ENCODE results near the gene EPPIN.
A peak's percentile ranks its signal among the peaks of the same experiment; 100 is the strongest.
"Not testable (repeated sequence)": the region's sequence is repeated elsewhere in the genome, so short reads cannot be mapped to it uniquely, and the experiment has no call there.

The EPPIN gene

DNA sequence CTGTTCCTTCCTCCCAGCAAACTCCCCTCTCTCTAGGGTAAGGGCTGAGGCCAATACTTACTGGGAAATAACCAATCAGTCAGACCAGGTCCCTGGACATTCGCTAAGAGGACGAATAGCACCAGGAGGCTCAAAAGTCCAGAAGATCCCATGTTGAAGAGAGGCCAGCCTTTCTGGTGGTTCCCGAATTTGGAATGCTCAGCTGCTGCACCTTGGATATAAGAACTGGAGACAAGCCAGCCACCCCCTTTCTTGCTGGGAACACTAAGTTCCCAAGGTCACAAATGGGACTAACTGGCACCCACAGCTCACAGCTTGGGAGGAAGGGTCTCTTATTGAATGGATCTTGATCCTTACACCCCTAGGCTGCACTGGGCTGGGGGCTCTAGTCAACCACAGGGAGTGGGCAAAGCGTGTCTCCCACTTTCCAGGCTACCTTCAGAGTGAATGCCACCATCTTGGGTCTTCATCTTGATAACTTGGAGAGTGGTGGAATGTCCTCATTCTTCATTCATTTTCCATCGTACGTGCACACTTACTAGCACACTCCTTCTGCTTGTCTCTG is at the start of gene EPPIN:
Gene EPPIN (minus strand): TSS at position 196 of the 565 bp plus-strand sequence. CDS start 44 bp downstream, at position 152.
- DNase-seq = no peak

DNA sequence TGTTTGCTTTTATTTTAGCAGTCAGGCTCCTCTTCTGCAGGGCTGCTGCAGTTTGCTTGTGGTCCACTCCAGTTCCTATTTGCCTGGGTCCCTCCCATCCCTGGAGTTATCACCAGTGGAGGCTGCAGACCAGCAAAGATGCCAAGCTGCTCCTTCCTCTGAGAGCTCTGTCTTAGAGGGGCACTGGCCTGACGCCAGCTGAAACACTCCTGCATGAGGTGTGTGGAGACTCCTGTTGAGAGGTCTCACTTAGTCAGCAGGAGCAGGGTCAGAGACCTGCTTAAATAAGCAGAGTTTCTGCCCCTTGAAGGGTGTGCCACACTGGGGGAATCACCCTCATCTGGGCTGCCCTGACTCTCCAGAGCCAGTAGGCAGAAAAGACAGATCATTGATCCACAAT is 48.0 kb upstream of the EPPIN start:
- DNase-seq = no peak

DNA sequence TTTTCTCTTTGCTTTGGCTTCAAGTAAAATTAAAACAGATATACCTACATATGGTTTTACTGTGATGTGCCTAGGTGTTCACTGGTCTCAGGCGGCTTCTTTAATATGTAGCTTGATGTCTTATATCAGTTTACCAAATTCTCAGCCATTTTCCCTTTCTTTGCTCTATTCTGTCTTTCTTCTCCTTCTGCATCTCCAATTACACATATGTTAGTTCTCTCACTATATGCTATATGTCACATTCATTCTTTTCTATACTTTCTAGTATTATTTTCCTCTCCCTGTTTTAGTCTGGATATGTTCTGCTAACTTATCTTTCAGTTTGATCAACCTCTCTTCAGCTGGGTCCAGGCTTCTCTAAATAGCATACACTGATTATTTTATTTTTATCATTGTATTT is 46.3 kb upstream of the EPPIN start:
- DNase-seq = no peak

- peak; percentile 39 for DNase-seq
Measured at GRCh38 chr20:45592574-45593189, 45.5 kb upstream of the EPPIN start.

GRCh38 chr20:45589725-45590124 is 42.5 kb upstream of the EPPIN start:
- no peak for DNase-seq

GRCh38 chr20:45588800-45589199 is 41.6 kb upstream of the EPPIN start:
- DNase-seq = no peak

DNA sequence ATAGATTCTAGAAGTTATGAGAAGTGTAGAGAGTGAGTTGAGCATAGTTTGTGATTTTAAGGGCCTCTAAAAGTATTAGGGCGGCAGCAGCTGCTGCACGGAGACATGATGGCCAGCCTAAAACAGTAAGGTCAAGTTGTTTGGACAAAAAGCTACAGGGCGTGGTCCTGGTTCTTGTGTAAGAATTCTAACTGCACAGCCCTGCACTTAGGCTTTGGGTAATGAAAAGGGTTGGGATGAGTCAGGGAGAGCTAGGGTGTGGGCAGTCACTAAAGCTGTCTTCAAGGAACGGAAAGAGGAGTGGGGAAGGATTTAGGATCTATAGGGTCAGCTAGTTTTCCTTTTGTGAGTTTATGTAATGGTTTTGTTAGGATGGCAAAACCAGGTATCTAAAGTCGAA is 38.8 kb upstream of the EPPIN start:
- DNase-seq = not testable (repeated sequence)

DNA sequence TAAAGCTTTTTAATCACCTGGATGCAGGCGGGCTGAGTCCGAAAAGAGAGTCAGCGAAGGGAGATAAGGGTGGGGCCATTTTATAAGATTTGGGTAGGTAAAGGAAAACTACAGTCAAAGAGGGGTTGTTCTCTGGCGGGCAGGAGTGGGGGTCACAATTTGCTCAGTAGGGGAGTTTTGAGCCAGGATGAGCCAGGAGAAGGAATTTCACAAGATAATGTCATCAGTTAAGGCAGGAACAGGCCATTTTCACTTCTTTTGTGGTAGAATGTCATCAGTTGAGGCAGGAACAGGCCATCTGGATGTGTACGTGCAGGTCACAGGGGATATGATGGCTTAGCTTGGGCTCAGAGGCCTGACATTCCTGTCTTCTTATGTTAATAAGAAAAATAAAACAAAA is 37.1 kb upstream of the EPPIN start:
- DNase-seq = not testable (repeated sequence)

DNA sequence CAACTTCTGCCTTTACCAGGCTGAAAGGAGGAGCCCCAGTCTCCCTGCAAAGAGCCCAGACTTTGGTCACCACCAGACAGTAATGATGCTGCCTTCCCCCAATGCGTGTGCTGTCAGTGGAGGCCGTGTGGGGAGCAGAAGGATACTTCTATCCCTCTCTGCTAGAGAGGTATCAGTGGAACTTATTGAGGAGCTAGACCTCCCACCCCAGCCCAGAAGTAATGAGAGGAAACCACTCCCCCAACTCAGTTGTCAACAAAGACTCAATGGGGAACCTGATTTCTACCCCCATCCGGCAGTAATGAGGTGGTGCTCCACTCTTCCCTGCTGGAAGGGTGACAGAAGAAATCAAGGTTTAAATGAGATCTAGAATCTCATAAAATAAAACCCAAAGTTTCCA is 36.3 kb upstream of the EPPIN start:
- DNase-seq = no peak

DNA sequence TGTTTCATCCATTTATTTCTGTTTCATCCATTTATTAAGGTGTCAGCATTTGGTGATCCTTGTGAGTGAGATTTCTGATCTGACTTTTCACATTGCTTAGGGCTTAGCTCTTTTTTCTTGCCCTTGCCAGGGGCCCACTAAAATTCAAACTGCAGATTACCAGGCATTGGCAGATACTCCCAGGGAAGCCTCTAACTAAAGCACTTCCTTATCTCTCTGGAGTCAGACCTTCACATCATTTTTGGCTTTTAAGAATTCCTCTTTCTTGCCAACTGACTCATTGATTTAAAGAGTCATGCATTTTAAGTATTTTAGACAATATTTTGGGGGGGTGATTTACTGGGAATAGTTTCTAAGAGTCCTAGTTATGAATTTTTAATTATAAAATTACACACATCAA is 34.5 kb upstream of the EPPIN start:
- DNase-seq = no peak

- no peak for DNase-seq
Measured at GRCh38 chr20:45579184-45579583, 32.0 kb upstream of the EPPIN start, which contains the start of gene WFDC8. Gene WFDC8 (minus strand): TSS chr20:45579284. CDS start chr20:45579247, 37 bp downstream.

GRCh38 chr20:45578231-45578630 is 31.0 kb upstream of the EPPIN start:
- DNase-seq = no peak

DNA sequence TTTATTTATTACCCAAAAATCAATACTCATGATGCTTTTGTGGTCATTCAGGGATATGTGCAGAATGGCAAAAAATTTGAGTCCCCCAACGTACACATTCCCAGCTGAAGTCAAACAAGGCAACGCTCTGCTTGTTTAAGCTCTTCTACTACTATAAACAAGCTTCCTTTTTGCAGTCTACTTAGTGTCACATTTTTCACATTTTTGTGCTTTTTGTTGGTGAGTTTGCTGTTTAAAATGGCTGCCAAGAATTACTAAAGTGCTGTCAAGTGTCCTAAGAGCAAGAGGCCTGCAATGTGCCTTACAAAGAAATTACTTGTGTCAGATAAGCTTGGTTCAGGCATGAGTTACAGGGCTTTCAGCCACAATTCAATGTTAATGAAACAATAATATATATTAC is 29.8 kb upstream of the EPPIN start:
- DNase-seq = no peak

GRCh38 chr20:45575931-45576330 is 28.7 kb upstream of the EPPIN start:
- no peak for DNase-seq

DNA sequence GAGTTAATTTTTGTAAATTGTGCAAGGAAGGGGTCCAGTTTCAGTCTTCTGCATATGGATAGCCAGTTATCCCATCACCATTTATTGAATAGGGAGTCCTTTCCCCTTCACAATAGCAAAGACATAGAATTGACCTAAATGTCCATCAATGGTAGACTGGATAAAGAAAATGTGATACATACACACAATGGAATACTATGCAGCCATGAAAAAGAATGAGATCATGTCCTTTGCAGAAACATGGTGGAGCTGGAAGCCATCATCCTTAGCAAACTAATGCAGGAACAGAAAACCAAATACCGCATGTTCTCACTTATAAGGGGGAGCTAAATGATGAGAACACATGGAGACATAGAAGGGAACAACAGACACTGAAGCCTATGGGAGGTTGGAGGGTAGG is 22.4 kb upstream of the EPPIN start:
- not testable (repeated sequence) for DNase-seq

- no peak for DNase-seq
Measured at GRCh38 chr20:45564760-45565276, 17.6 kb upstream of the EPPIN start.

DNA sequence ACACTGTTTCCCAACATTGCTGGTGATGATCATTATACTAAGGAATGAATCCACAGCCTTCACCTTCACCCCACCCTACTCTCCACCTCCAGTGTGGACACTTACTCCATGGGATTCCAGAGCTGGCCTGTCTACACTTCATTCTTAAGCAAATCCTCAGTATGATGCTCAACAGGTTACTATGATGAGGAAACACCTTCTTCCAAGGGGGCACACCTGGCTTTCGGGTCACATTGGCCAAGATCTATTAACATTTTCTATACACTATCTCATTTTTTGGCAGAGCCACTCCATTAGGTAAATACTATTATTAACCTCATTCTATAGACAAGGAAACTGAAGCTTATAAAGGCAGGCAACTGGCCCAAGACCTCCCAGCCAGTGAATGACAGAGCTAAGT is 8.0 kb upstream of the EPPIN start:
- DNase-seq = no peak

- no peak for DNase-seq
Measured at GRCh38 chr20:45552456-45552855, 5.3 kb upstream of the EPPIN start.

- no peak for DNase-seq
Measured at GRCh38 chr20:45550765-45551164, 3.6 kb upstream of the EPPIN start.

GRCh38 chr20:45548410-45548809 is 1.2 kb upstream of the EPPIN start:
- no peak for DNase-seq

DNA sequence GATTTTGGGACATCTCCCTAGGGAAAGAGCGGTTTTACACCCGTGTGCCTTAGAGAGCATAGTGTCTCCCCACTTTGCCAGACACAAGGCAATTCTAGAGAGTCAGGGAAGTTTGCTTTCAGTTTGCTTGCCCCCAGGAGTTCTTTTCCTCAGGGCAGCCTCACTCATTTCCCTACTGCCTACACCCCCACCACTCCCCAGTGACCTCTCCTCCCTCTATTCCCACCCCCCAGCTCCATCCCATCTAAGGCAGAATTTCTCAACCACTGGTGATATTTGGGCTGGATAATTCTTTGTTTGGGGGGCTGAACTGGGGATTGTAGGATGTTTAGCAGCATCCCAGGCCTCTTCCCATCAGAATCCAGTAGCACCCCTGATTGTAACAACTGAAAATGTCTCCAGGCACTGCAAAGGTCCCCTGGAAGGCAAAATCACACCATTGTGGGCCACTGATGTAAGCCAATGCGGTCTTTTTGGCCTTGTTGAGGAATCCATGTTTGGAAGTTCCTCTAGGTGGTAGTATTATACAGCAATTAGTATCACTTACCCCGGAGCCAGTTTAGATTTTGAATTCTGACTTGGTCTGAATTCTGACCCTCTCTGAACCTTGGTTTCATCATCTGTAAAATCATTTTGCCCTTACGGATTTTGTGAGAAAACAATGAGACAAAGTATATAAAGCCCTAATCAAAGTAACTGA is 1.3 kb downstream of the EPPIN start:
- no peak for DNase-seq

DNA sequence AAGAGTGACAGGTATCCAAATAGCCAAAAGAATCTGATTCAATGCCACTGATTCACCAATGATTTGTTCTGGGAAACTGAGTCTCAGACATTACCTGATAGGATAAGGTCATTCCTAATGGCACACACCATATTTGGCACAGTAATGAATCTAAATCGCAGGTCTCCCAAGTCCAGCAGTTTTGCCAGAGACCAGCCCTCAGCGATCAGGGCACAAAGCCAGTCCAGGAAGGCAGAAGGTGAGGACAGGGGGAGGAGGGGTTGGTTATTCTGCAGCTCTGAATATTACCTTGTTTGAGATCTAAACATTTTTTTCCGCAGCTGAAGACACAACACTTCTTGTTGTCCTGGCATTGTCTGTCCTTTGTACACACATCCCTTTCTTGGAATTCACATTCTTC is 1.9 kb downstream of the EPPIN start:
- no peak for DNase-seq

GRCh38 chr20:45539382-45539781 is 7.8 kb downstream of the EPPIN start, which contains the start of gene WFDC6:
Gene WFDC6 (minus strand): TSS chr20:45539482. CDS start chr20:45539407, 75 bp downstream.
- DNase-seq = no peak

DNA sequence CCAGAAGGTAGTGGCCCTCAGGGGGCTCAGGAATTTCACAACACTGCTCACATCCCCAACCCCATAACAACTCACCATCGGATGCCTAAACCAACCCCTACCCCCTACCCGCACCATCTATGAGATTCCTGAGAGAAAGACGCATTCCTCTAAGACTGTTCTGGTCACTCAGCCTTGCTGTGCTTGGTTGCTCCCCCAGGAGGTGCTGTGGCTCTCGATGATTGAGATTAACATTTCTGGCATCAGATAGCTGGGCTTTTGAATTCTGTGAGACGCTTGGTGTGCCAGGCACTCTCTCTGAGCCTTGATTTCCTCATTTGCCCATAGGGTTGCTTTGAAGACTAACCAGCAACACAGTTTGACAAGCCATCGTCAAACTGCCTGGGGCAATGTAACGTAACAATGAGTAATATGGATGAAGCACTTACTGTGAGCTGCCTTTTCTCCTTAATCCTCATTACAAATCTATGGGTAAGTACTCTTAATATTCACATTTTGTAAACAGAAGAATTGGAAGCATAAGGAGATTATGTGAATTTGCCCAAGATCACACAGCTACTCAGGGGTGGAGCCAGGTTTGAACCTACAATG is 8.9 kb downstream of the EPPIN start:
- peak; percentile 4 for DNase-seq
